ENCODE data around the gene SEPTIN2. TPM values are rescaled to one million over a fixed set of nuclear protein-coding genes. Genes with fewer than 3 reads are reported as not detected.
A peak's percentile ranks its signal among the peaks of the same experiment; 100 is the strongest.

SEPTIN2 gene
- total and polyA plus RNA-seq, 5 experiments from 2014 or later = 143 to 309 (median 182) TPM

DNA sequence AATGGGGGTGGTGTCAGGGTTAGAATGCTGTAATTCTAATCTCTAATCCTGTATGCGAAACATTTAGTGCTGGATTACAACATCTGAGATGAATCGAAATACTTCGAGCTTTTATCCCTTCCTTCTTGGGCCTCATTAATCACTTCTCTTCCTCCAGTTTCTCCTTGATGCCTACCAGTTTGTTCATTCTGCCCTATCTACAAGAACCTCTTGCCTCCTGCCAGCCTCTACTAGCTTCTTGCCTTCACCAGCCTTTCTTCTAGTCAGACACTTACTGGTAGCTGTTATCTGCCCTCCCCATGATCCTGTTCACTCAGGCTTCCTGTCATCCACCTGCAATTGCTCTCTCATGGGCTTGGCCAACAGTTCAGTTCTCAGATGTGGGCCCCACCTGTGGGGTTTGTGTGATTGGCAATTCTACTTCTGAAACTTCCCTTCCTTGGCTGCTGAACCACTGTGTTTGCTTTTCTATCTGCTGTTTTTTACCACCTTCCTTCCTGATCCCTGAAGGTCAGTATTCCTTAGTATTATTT lies 25.0 kb downstream of the SEPTIN2 start:
- H3K36me3 Mint-ChIP-seq = peaks cover 4 to 89% (median 18%) of the 10 kb centered on the region in 3 donors
- peak; percentile 74 to 96 for ATAC-seq
- POLR2A ChIA-PET = interaction anchor here (0.6 to 1.7 kb wide), 2 partner anchors 14 to 25 kb away, joined by 4 to 8 read pairs; partner anchors contain the start of genes HDLBP and SEPTIN2
- peak in 5 of 10 donors; percentile 14 to 52 (median 28) for DNase-seq
- no peaks in the 10 kb centered on the region for H3K27me3 Mint-ChIP-seq
- H3K4me1 Mint-ChIP-seq = peaks cover 20 to 34% (median 29%) of the 10 kb centered on the region in 4 donors
- peak overlapping the region in 7 of 10 donors; percentile 7 to 67 (median 27) for H3K4me3 Mint-ChIP-seq
- peak overlapping the region; percentile 18 to 92 (median 54) for H3K27ac Mint-ChIP-seq
- no peaks in the 10 kb centered on the region for H3K9me3 Mint-ChIP-seq

DNA sequence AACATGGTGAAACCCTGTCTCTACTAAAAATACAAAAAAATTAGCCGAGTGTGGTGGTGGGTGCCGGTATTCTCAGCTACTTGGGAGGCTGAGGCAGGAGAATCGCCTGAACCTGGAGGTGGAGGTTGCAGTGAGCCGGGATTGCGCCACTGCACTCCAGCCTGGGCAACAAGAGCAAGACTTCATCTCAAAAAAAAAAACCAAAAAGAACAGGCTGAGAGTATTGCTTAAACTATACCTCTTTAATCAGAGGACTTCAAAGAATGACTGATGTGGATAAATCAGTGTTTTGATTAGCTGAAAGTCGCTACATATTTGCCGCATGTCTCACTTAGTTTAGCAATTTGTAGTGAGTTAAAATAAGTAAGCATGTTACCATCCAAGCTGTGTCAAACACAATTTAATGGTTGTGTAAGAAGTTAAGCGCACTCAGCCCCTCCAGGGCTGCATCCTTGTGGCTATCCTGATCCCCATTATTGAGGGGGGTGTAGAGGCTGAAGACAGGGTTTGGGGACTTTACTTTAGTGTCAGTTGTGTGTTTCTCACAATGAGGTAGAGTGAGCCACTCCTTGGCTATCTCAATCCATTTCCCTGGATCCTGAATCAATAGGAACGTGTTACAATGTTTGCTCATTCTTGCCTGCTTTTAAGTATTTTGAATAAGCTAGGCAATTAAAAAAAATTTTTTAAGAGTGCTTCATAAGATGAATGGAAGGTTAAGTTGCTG lies 29.4 kb downstream of the SEPTIN2 start:
- H3K27ac Mint-ChIP-seq = no peak overlapping the region
- H3K9me3 Mint-ChIP-seq = no peaks in the 10 kb centered on the region
- peaks cover 0 to 89% (median 18%) of the 10 kb centered on the region in 3 donors for H3K36me3 Mint-ChIP-seq
- DNase-seq (no peak), ATAC-seq (no peak)
- H3K4me1 Mint-ChIP-seq = peaks cover 14 to 21% (median 18%) of the 10 kb centered on the region in 4 donors
- POLR2A ChIA-PET = interaction anchor here (0.7 kb wide), 1 partner anchor 433 kb away, joined by 3 read pairs; no protein-coding TSS in a partner anchor
- no peaks in the 10 kb centered on the region for H3K27me3 Mint-ChIP-seq
- H3K4me3 Mint-ChIP-seq = no peak overlapping the region

DNA sequence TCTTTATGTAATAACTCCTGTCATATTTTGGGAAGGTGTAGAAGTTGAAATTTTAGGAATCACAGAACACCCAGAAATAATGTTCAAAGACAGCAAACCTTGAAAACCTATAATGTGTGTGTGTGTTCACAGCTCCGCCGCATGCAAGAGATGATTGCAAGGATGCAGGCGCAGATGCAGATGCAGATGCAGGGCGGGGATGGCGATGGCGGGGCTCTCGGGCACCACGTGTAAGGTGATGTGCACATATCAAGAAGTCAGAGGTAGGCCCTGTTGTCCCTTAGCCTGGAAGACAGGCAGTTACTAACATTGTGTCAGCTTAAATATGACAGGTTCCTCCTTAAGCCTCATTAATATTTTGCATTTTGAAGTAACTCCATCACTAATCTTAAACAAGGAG lies 34.2 kb downstream of the SEPTIN2 start:
- DNase-seq (no peak), ATAC-seq (no peak)
- Mint-ChIP-seq H3K4me1 (peaks cover 0 to 3% (median 1%) of the 10 kb centered on the region in 4 donors), H3K36me3 (peaks cover 7 to 77% (median 15%) of the 10 kb centered on the region in 3 donors), H3K27ac (no peak overlapping the region), H3K9me3 (no peaks in the 10 kb centered on the region), H3K27me3 (no peaks in the 10 kb centered on the region), H3K4me3 (no peak overlapping the region)
- POLR2A ChIA-PET = no interaction called here

DNA sequence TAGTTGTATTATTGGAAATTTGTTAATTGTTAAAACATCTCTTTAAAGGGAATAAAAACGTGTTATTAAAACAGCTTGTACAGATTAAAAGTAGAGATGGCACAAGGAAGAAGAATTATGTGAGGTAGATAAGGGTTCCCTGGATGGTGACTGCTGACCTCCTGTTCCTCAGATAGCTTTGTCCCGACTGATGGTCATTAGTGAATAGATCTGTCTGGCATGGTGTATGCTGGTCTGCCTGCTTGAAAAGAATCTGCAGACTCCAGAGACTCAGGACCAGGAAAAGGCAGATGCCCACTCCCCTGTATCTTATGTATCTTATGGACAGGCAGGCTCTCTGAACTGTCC lies 34.8 kb downstream of the SEPTIN2 start:
- Mint-ChIP-seq H3K4me1 (peaks cover 0 to 3% (median 2%) of the 10 kb centered on the region in 4 donors), H3K36me3 (peaks cover 7 to 71% (median 15%) of the 10 kb centered on the region in 3 donors), H3K27ac (peak overlapping the region in 2 of 10 donors; percentile 16 to 69), H3K9me3 (no peaks in the 10 kb centered on the region), H3K4me3 (no peak overlapping the region), H3K27me3 (no peaks in the 10 kb centered on the region)
- no peak for ATAC-seq
- DNase-seq = no peak
- POLR2A ChIA-PET = no interaction called here

GRCh38 chr2:241350878-241351639 lies 35.3 kb downstream of the SEPTIN2 start:
- Mint-ChIP-seq H3K9me3 (no peaks in the 10 kb centered on the region), H3K4me3 (no peak overlapping the region), H3K27me3 (no peaks in the 10 kb centered on the region), H3K27ac (peak overlapping the region in 4 of 10 donors; percentile 21 to 75 (median 54)), H3K36me3 (peaks cover 7 to 65% (median 12%) of the 10 kb centered on the region in 3 donors), H3K4me1 (peaks cover 0 to 5% (median 2%) of the 10 kb centered on the region in 4 donors)
- POLR2A ChIA-PET = no interaction called here
- DNase-seq = no peak
- no peak for ATAC-seq

- POLR2A ChIA-PET = no interaction called here
- Mint-ChIP-seq H3K36me3 (peaks cover 7 to 60% (median 12%) of the 10 kb centered on the region in 3 donors), H3K27ac (no peak overlapping the region), H3K4me1 (peaks cover under 1 to 5% (median 4%) of the 10 kb centered on the region in 4 donors), H3K9me3 (no peaks in the 10 kb centered on the region), H3K27me3 (no peaks in the 10 kb centered on the region), H3K4me3 (no peak overlapping the region)
- no peak for DNase-seq
- ATAC-seq = no peak
Observed at GRCh38 chr2:241351640-241352031, 35.9 kb downstream of the SEPTIN2 start.

DNA sequence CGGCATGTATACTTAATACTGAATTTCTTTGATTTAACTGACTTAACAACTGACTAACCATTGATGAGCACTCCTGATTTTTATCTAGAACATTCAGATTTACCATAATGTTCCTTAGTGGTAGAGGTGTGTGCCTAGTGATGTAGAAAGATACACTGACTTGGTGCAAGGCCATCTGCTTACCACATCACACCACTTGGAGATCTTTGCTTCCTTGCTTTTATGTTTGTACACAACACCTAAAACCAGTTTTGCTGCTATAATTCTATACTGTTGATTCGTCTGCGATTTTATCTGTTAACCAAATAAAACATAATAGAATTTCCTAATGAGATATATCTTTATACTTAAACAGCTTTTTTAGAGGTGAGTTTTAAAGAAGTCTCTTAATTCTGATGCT lies 36.5 kb downstream of the SEPTIN2 start:
- H3K27ac Mint-ChIP-seq = peak overlapping the region in 1 of 10 donors; percentile 17
- H3K9me3 Mint-ChIP-seq = no peaks in the 10 kb centered on the region
- peaks cover 6 to 11% (median 8%) of the 10 kb centered on the region in 4 donors for H3K4me1 Mint-ChIP-seq
- ATAC-seq (no peak), DNase-seq (no peak)
- no peaks in the 10 kb centered on the region for H3K27me3 Mint-ChIP-seq
- POLR2A ChIA-PET = no interaction called here
- no peak overlapping the region for H3K4me3 Mint-ChIP-seq
- peaks cover 7 to 55% (median 12%) of the 10 kb centered on the region in 3 donors for H3K36me3 Mint-ChIP-seq

GRCh38 chr2:241354668-241355658 lies 39.2 kb downstream of the SEPTIN2 start:
- peak overlapping the region in 8 of 10 donors; percentile 9 to 95 (median 68) for H3K27ac Mint-ChIP-seq
- peak; percentile 49 to 80 (median 64) for DNase-seq
- H3K27me3 Mint-ChIP-seq = no peaks in the 10 kb centered on the region
- peaks cover 11 to 34% (median 21%) of the 10 kb centered on the region in 4 donors for H3K4me1 Mint-ChIP-seq
- peaks cover 6 to 33% (median 7%) of the 10 kb centered on the region in 3 donors for H3K36me3 Mint-ChIP-seq
- H3K4me3 Mint-ChIP-seq = peak overlapping the region in 5 of 10 donors; percentile 6 to 42 (median 30)
- no peaks in the 10 kb centered on the region for H3K9me3 Mint-ChIP-seq
- POLR2A ChIA-PET = no interaction called here
- ATAC-seq = peak in 1 of 2 donors; percentile 17

DNA sequence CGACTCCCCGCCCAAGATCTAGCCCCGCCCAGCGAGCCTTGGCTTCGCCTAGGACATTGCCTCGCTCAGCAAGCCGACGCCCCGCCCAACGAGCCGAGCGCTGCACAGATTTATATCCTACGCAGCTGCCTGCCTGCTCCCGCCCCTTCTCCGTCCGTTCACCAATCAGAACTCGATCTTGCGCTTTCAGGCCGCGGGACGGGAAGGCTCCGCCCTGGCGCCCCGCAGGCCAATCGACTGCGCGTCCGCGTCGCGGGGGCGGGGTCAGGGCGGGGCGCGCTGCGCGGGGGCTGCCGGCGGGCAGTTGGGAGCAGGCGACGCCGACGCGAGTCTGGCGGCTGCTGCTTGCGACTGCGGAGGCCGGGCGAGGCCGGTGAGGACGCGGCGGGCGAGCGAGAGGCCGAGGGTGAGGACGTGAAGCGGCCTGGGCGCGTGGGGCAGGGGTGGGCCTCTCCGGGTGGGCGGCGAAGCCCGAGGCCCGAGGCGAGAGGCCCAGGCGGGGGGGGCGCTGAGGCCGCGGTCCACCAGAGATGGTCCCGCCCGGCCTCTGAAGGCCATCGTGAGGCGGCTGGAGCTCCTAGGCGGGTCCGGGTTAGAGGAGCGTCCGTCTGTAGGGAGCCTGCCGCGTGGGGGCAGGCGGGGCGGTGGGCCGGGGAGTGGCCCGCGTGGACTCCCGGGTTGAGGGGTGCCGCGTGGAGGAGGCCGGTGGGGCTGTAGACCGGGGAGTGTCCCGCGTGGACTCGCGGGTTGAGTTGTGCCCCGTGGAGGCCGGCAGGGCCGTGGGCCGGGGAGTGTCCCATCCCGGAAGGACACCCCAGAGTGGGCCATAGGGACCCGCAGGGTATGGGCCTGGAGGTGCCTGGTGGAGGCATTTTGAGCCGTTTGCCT lies 40.5 kb downstream of the SEPTIN2 start, which contains the start of gene FARP2:
Gene FARP2 (plus strand): TSS at position 303 of the 888 bp plus-strand sequence. CDS start 16,823 bp downstream, outside the sequence.
- peak within 1 kb of the TSS in 9 of 10 donors; percentile 61 to 96 (median 92) for H3K27ac Mint-ChIP-seq
- H3K4me1 Mint-ChIP-seq = peaks cover 8 to 36% (median 25%) of the 10 kb centered on the region in 4 donors
- H3K27me3 Mint-ChIP-seq = no peaks in the 10 kb centered on the region
- H3K36me3 Mint-ChIP-seq = peaks cover 0 to 22% (median 0%) of the 10 kb centered on the region in 3 donors
- ATAC-seq (peak; percentile 96), DNase-seq (peak; percentile 91 to 98 (median 97))
- POLR2A ChIA-PET = no interaction called here
- peak within 1 kb of the TSS; percentile 79 to 90 (median 85) for H3K4me3 Mint-ChIP-seq
- no peaks in the 10 kb centered on the region for H3K9me3 Mint-ChIP-seq

DNA sequence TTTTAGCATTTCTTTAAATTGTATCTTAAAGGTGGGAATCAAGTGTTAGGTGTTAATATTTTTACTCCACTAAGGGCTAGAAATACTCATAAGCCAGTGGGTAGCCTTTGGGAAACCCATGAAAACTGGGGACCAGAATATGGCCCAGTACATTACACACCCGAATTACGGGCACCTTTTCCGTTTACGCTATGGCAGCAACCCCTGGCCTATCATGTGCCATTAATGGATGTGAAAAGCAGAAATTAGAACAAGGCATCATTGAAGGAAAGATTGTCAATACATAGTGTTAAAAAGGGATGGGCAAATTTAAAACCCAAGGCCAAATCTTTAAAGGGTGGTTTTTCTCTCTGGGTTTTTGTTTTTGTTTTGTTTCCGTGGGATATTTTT lies 41.1 kb downstream of the SEPTIN2 start:
- no peaks in the 10 kb centered on the region for H3K9me3 Mint-ChIP-seq
- H3K27me3 Mint-ChIP-seq = no peaks in the 10 kb centered on the region
- peak overlapping the region; percentile 67 to 90 (median 80) for H3K4me3 Mint-ChIP-seq
- peaks cover 0 to 16% (median 0%) of the 10 kb centered on the region in 3 donors for H3K36me3 Mint-ChIP-seq
- POLR2A ChIA-PET = no interaction called here
- ATAC-seq (no peak), DNase-seq (no peak)
- H3K27ac Mint-ChIP-seq = peak overlapping the region in 8 of 10 donors; percentile 6 to 92 (median 58)
- peaks cover 8 to 37% (median 29%) of the 10 kb centered on the region in 4 donors for H3K4me1 Mint-ChIP-seq

- POLR2A ChIA-PET = interaction anchor here (1.5 to 1.6 kb wide), 2 partner anchors 41 to 43 kb away, joined by 5 read pairs; no protein-coding TSS in a partner anchor
Observed at GRCh38 chr2:241357531-241357930, 41.8 kb downstream of the SEPTIN2 start.

More at GRCh38 chr2:241357531-241357930, 41.8 kb downstream of the SEPTIN2 start:
- Mint-ChIP-seq H3K4me3 (peak overlapping the region in 9 of 10 donors; percentile 67 to 90 (median 79)), H3K27me3 (no peaks in the 10 kb centered on the region), H3K27ac (peak overlapping the region in 4 of 10 donors; percentile 8 to 92 (median 56)), H3K36me3 (peaks cover 0 to 10% (median 0%) of the 10 kb centered on the region in 3 donors), H3K9me3 (no peaks in the 10 kb centered on the region), H3K4me1 (peaks cover 8 to 37% (median 29%) of the 10 kb centered on the region in 4 donors)
- DNase-seq (no peak), ATAC-seq (no peak)
